HCT116 (cell line): Measurements from ENCODE around the gene TMEM132D. TPM values are rescaled to one million over a fixed set of nuclear protein-coding genes. Genes with fewer than 3 reads are reported as not detected.

Experiments
- ATAC-seq: fragments of 200-7000 bp; cut with Tn5 transposase; 2 replicates; pipeline ENCODE4 v1.9.1; 2020; ENCODE audit warnings: mild to moderate bottlenecking, moderate library complexity
- BruUV-seq: library from RNA; stranded (reverse); fragments of 400-500 nt; replicated peaks from 2 replicates; lab custom pipeline; 2021; lab: Mats Ljungman, UMichigan
- CTCF ChIA-PET: fragments of 300-600 bp; sonication (Branson Sonifier 250); formaldehyde crosslinking; loops from one replicate; lab custom pipeline; 2021; ENCODE audit warnings: antibody characterized with exemption; lab: Charles Lee
- POLR2A ChIA-PET: fragments of 300-600, 350-600 bp; sonication (Branson Sonifier 250); formaldehyde crosslinking; loops from one replicate; lab custom pipeline; 2021; ENCODE audit warnings: antibody characterized with exemption; lab: Charles Lee
- RAD21 ChIA-PET, 2 experiments: fragments of 300-600 bp; sonication (Branson Sonifier 250); formaldehyde crosslinking; loops; one replicate each; lab custom pipeline; 2023; ENCODE audit warnings: low total read pairs in 2 of 2; ENCODE audit not compliant: uncharacterized antibody in 2 of 2, unreplicated experiment in 2 of 2, low non-redundant PET in 1 of 2; lab: Charles Lee
- DNase-seq: peaks from one replicate; pipeline ENCODE4 v3.0.0-alpha.2; 2010; ENCODE audit warnings: low read depth, low spot score
- H2AFZ ChIP-seq: fragments of 200-600 bp; shearing (Covaris generic), sonication (generic); 2 replicates; pipeline ENCODE4 v1.6.1; 2017; ENCODE audit warnings: low read depth, mixed run types, mixed read lengths, antibody characterized with exemption, low read length; ENCODE audit not compliant: poor library complexity, severe bottlenecking
- H3K27ac ChIP-seq: 2 replicates; pipeline ENCODE4 v1.5.1; 2012; ENCODE audit warnings: low read depth, low read length
- H3K27me3 ChIP-seq: fragments of 200-600 bp; sonication (generic); 2 replicates; pipeline ENCODE4 v1.6.1; 2016; ENCODE audit warnings: mixed run types, low read length, mixed read lengths; ENCODE audit not compliant: insufficient read depth
- H3K36me3 ChIP-seq, 2 experiments: fragments of 200-500 bp in 1 of 2; fragments of 200-600 bp in 1 of 2; sonication (Bioruptor generic) in 1 of 2; sonication (generic) in 1 of 2; 2 replicates each; pipeline versions ENCODE4 v1.5.1 to v1.6.1; 2014 to 2016; ENCODE audit warnings: low read length in 2 of 2, inconsistent platforms in 1 of 2, mixed read lengths in 1 of 2, mixed run types in 1 of 2; ENCODE audit not compliant: insufficient read depth in 2 of 2, control insufficient read depth in 1 of 2
- H3K4me1 ChIP-seq, 2 experiments: fragments of 200-600 bp in 1 of 2; sonication (generic) in 1 of 2; 2 replicates each; pipeline versions ENCODE4 v1.5.1 to v1.6.1; 2012 to 2017; ENCODE audit warnings: low read length in 2 of 2, inconsistent platforms in 1 of 2, mild to moderate bottlenecking in 1 of 2, mixed read lengths in 1 of 2, mixed run types in 1 of 2, moderate library complexity in 1 of 2; ENCODE audit not compliant: insufficient read depth in 2 of 2, control insufficient read depth in 1 of 2
- H3K4me2 ChIP-seq: fragments of 200-600 bp; sonication (generic); 2 replicates; pipeline ENCODE4 v1.6.1; 2017; ENCODE audit warnings: mixed run types, low read length, mixed read lengths
- H3K4me3 ChIP-seq, 2 experiments: fragments of 200-600 bp in 1 of 2; sonication (generic) in 1 of 2; replicated peaks in 1 of 2; 2 replicates each; pipeline ENCODE4 v1.5.1; 2011 to 2016; ENCODE audit warnings: low read length in 2 of 2, control low read depth in 1 of 2, low read depth in 1 of 2, mild to moderate bottlenecking in 1 of 2, mixed read lengths in 1 of 2, mixed run types in 1 of 2
- H3K79me2 ChIP-seq: fragments of 200-600 bp; sonication (generic); 2 replicates; pipeline ENCODE4 v1.6.1; 2017; ENCODE audit warnings: mild to moderate bottlenecking, mixed run types, low read length, moderate library complexity, mixed read lengths; ENCODE audit not compliant: insufficient read depth
- H3K9ac ChIP-seq: fragments of 200-600 bp; sonication (generic); 2 replicates; pipeline ENCODE4 v1.6.1; 2016; ENCODE audit warnings: low read length, mixed read lengths
- H3K9me2 ChIP-seq: fragments of 200-600 bp; sonication (generic), shearing (Covaris generic); 2 replicates; pipeline ENCODE4 v1.6.1; 2017; ENCODE audit warnings: mixed run types, mild to moderate bottlenecking, moderate library complexity; ENCODE audit not compliant: insufficient read depth
- H3K9me3 ChIP-seq, 2 experiments: fragments of 200-500 bp in 1 of 2; fragments of 200-600 bp in 1 of 2; sonication (Bioruptor generic) in 1 of 2; sonication (generic) in 1 of 2; 2 replicates each; pipeline ENCODE4 v1.6.1; 2014 to 2017; ENCODE audit warnings: low read length in 2 of 2, mixed read lengths in 2 of 2, inconsistent platforms in 1 of 2, low read depth in 1 of 2, mild to moderate bottlenecking in 1 of 2, mixed run types in 1 of 2, moderate library complexity in 1 of 2; ENCODE audit not compliant: control insufficient read depth in 1 of 2, insufficient read depth in 1 of 2
- H4K20me1 ChIP-seq: fragments of 200-600 bp; sonication (generic), shearing (Covaris generic); 2 replicates; pipeline ENCODE4 v1.6.1; 2017; ENCODE audit warnings: mixed run types, mild to moderate bottlenecking, moderate library complexity; ENCODE audit not compliant: insufficient read depth
- CEBPB ChIP-seq: IDR thresholded peaks from 2 replicates; pipeline ENCODE4 v1.6.1; 2012; ENCODE audit warnings: low read depth
- EGR1 ChIP-seq: IDR thresholded peaks from 2 replicates; pipeline ENCODE4 v1.6.1; 2012; ENCODE audit warnings: low read depth
- ELF1 ChIP-seq: IDR thresholded peaks from 2 replicates; pipeline ENCODE4 v1.6.1; 2012; ENCODE audit warnings: low read depth, borderline replicate concordance
- EZH2 ChIP-seq: fragments of 200-600 bp; sonication (generic); IDR thresholded peaks from 2 replicates; pipeline ENCODE4 v1.6.1; 2017; ENCODE audit warnings: antibody characterized with exemption, mixed run types
- EZH2phosphoT487 ChIP-seq: fragments of 200-600 bp; IDR thresholded peaks from 2 replicates; pipeline ENCODE4 v1.6.1; 2018; ENCODE audit warnings: antibody characterized with exemption, borderline replicate concordance
- FOSL1 ChIP-seq: IDR thresholded peaks from 2 replicates; pipeline ENCODE4 v1.6.1; 2012; ENCODE audit warnings: low read depth
- JUND ChIP-seq: IDR thresholded peaks from 2 replicates; pipeline ENCODE4 v1.6.1; 2012
- POLR2A ChIP-seq: IDR thresholded peaks from 2 replicates; pipeline ENCODE4 v1.7.0; 2011; ENCODE audit warnings: borderline replicate concordance; ENCODE audit not compliant: insufficient read depth, insufficient read length; ENCODE audit errors: extremely low read depth
- POLR2AphosphoS5 ChIP-seq: IDR thresholded peaks from 2 replicates; pipeline ENCODE4 v1.6.1; 2011; ENCODE audit warnings: mild to moderate bottlenecking, low read depth, low read length, moderate library complexity
- SIN3A ChIP-seq: IDR thresholded peaks from 2 replicates; pipeline ENCODE4 v1.6.1; 2012; ENCODE audit warnings: low read depth
- SP1 ChIP-seq: IDR thresholded peaks from 2 replicates; pipeline ENCODE4 v1.6.1; 2012; ENCODE audit warnings: low read depth
- SRF ChIP-seq: IDR thresholded peaks from 2 replicates; pipeline ENCODE4 v1.6.1; 2012; ENCODE audit warnings: low read depth
- TCF7L2 ChIP-seq: IDR thresholded peaks from 2 replicates; pipeline ENCODE4 v1.7.0; 2011; ENCODE audit warnings: borderline replicate concordance, inconsistent platforms; ENCODE audit not compliant: insufficient read depth, insufficient read length; ENCODE audit errors: extremely low read depth
- YY1 ChIP-seq: IDR thresholded peaks from 2 replicates; pipeline ENCODE4 v1.6.1; 2011; ENCODE audit warnings: low read length, low read depth, moderate library complexity, mild to moderate bottlenecking; ENCODE audit not compliant: insufficient replicate concordance; ENCODE audit errors: extremely low read depth
- ZFX ChIP-seq: fragments of 450-650 bp; IDR thresholded peaks from 2 replicates; pipeline ENCODE4 v1.6.1; 2017
- intact Hi-C: fragments of 100-400 bp; cut with micrococcal nuclease; formaldehyde crosslinking; loops from 2 replicates; pipeline ENCODE4 v1.10.0; 2022
- total RNA-seq: library from RNA; stranded (reverse); gene quantifications from one replicate; pipeline ENCODE4 v1.2.1, GENCODE V29; 2021; ENCODE audit not compliant: unreplicated experiment
- TF ChIP-seq, protein P1 (sequence below): IDR thresholded peaks from 2 replicates; pipeline ENCODE4 v1.6.1; 2012
- TF ChIP-seq, protein P2 (sequence below): IDR thresholded peaks from 2 replicates; pipeline ENCODE4 v1.6.1; 2012
- TF ChIP-seq, protein P3 (sequence below), 3 experiments: fragments of 200-600 bp in 1 of 3; sonication (generic) in 1 of 3; IDR thresholded peaks in 2 of 3; conservative IDR thresholded peaks in 1 of 3; 2 replicates each; pipeline ENCODE4 v1.5.1; 2012 to 2017; ENCODE audit warnings: low read depth in 2 of 3, low read length in 2 of 3, antibody characterized with exemption in 1 of 3, borderline replicate concordance in 1 of 3, control low read depth in 1 of 3, mild to moderate bottlenecking in 1 of 3, mixed read lengths in 1 of 3, mixed run types in 1 of 3, moderate library complexity in 1 of 3; ENCODE audit not compliant: insufficient read depth in 1 of 3
- TF ChIP-seq, protein P4 (sequence below): IDR thresholded peaks from 2 replicates; pipeline ENCODE4 v1.6.1; 2012; ENCODE audit warnings: low read depth
- TF ChIP-seq, protein P5 (sequence below): IDR thresholded peaks from 2 replicates; pipeline ENCODE4 v1.6.1; 2011; ENCODE audit warnings: mild to moderate bottlenecking, low read length, moderate library complexity; ENCODE audit not compliant: insufficient replicate concordance; ENCODE audit errors: extremely low read depth

TMEM132D gene
- total RNA-seq, 1 experiment from 2014 or later: not detected

DNA sequence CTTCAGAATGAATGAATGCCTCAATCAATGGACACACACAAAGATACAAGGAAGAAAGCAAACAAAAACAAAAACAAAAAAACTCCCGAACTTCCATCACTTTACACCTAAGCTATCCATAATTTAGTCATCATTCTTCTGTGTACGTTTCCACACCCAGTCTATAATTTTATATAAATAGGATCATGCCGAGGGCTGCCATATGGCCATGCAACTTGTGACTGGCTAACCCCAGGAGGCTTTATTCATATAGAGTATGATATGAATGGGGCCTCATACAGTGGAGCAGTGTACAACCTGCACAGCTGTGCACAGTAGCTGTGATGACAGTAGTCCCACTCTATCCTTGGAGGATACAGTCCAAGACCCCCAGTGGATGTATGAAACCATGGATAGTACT is 365.7 kb downstream of the TMEM132D start:
- BruUV-seq: no TSS peak

More for the DNA sequence above, 365.7 kb downstream of the TMEM132D start:
- no peaks in the 10 kb centered on the region for H3K79me2 ChIP-seq
- no peak overlapping the region for H3K4me3 ChIP-seq
- H3K4me2 ChIP-seq: no peak overlapping the region
- no peaks in the 10 kb centered on the region for H4K20me1 ChIP-seq
- CTCF ChIA-PET: no interaction called here
- no peak overlapping the region for H3K9ac ChIP-seq
- intact Hi-C loops: no loop called here
- H3K9me3 ChIP-seq: peaks cover 14 to 44% of the 10 kb centered on the region in 2 experiments; a peak in 2 of 4 replicates
- H3K27ac ChIP-seq: no peak overlapping the region
- H3K36me3 ChIP-seq: no peaks in the 10 kb centered on the region
- H3K4me1 ChIP-seq: no peaks in the 10 kb centered on the region
- no peaks in the 10 kb centered on the region for H3K27me3 ChIP-seq
- POLR2A ChIA-PET: no interaction called here
- TF ChIP-seq, protein P1, sequence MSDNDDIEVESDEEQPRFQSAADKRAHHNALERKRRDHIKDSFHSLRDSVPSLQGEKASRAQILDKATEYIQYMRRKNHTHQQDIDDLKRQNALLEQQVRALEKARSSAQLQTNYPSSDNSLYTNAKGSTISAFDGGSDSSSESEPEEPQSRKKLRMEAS: no peak
- TF ChIP-seq TCF7L2 (no peak), YY1 (no peak), JUND (no peak), ELF1 (no peak), SP1 (no peak), POLR2AphosphoS5 (no peak), EZH2phosphoT487 (no peak), EZH2 (no peak), CEBPB (no peak), EGR1 (no peak), ZFX (no peak), FOSL1 (no peak), SIN3A (no peak), POLR2A (no peak), SRF (no peak)
- TF ChIP-seq, protein P2, sequence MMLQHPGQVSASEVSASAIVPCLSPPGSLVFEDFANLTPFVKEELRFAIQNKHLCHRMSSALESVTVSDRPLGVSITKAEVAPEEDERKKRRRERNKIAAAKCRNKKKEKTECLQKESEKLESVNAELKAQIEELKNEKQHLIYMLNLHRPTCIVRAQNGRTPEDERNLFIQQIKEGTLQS: no peak
- TF ChIP-seq, protein P3, sequence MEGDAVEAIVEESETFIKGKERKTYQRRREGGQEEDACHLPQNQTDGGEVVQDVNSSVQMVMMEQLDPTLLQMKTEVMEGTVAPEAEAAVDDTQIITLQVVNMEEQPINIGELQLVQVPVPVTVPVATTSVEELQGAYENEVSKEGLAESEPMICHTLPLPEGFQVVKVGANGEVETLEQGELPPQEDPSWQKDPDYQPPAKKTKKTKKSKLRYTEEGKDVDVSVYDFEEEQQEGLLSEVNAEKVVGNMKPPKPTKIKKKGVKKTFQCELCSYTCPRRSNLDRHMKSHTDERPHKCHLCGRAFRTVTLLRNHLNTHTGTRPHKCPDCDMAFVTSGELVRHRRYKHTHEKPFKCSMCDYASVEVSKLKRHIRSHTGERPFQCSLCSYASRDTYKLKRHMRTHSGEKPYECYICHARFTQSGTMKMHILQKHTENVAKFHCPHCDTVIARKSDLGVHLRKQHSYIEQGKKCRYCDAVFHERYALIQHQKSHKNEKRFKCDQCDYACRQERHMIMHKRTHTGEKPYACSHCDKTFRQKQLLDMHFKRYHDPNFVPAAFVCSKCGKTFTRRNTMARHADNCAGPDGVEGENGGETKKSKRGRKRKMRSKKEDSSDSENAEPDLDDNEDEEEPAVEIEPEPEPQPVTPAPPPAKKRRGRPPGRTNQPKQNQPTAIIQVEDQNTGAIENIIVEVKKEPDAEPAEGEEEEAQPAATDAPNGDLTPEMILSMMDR (IDR thresholded peaks at IDR 0.05 in 2 of 3, conservative IDR thresholded peaks at IDR 0.05 in 1 of 3; ENCODE audit: borderline replicate concordance in 1 of 3, insufficient read depth in 1 of 3, low read depth in 2 of 3, low read length in 2 of 3): no peak
- TF ChIP-seq, protein P4, sequence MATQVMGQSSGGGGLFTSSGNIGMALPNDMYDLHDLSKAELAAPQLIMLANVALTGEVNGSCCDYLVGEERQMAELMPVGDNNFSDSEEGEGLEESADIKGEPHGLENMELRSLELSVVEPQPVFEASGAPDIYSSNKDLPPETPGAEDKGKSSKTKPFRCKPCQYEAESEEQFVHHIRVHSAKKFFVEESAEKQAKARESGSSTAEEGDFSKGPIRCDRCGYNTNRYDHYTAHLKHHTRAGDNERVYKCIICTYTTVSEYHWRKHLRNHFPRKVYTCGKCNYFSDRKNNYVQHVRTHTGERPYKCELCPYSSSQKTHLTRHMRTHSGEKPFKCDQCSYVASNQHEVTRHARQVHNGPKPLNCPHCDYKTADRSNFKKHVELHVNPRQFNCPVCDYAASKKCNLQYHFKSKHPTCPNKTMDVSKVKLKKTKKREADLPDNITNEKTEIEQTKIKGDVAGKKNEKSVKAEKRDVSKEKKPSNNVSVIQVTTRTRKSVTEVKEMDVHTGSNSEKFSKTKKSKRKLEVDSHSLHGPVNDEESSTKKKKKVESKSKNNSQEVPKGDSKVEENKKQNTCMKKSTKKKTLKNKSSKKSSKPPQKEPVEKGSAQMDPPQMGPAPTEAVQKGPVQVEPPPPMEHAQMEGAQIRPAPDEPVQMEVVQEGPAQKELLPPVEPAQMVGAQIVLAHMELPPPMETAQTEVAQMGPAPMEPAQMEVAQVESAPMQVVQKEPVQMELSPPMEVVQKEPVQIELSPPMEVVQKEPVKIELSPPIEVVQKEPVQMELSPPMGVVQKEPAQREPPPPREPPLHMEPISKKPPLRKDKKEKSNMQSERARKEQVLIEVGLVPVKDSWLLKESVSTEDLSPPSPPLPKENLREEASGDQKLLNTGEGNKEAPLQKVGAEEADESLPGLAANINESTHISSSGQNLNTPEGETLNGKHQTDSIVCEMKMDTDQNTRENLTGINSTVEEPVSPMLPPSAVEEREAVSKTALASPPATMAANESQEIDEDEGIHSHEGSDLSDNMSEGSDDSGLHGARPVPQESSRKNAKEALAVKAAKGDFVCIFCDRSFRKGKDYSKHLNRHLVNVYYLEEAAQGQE: no peak
- TF ChIP-seq, protein P5, sequence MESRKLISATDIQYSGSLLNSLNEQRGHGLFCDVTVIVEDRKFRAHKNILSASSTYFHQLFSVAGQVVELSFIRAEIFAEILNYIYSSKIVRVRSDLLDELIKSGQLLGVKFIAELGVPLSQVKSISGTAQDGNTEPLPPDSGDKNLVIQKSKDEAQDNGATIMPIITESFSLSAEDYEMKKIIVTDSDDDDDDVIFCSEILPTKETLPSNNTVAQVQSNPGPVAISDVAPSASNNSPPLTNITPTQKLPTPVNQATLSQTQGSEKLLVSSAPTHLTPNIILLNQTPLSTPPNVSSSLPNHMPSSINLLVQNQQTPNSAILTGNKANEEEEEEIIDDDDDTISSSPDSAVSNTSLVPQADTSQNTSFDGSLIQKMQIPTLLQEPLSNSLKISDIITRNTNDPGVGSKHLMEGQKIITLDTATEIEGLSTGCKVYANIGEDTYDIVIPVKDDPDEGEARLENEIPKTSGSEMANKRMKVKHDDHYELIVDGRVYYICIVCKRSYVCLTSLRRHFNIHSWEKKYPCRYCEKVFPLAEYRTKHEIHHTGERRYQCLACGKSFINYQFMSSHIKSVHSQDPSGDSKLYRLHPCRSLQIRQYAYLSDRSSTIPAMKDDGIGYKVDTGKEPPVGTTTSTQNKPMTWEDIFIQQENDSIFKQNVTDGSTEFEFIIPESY: no peak
- H2AFZ ChIP-seq: no peak overlapping the region
- no peak for DNase-seq
- no peak for ATAC-seq
- no peaks in the 10 kb centered on the region for H3K9me2 ChIP-seq
- RAD21 ChIA-PET: no interaction called here
